ENCODE results near the gene ASB3.

ASB3 gene

DNA sequence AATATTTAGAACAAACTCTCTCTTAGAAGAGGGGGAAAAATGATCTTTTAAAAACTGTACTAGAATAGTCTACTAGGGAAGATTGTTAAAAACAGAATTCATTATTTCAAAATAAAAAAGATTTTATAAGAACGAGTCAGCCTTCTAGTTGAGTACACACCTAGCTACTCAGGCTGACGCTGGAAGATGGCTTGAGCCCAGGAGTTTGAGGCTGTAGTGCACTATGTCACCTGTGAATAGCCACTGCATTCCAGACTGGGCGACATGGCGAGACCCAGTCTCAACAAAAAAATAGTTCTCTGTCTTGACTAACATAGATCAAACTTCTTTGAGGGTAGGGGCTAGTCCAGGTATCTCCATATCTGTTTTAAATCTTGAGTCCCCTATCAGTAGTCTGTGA lies 34.0 kb upstream of the ASB3 start:
- Histone ChIP-seq H3K9ac (ENCODE audit: low read length) (no peak overlapping the region), H3K36me3 (ENCODE audit: insufficient read depth, low read length) (peaks cover 25% of the 10 kb centered on the region), H3K4me1 (ENCODE audit: insufficient read depth, low read length, severe bottlenecking) (no peaks in the 10 kb centered on the region), H3K27ac (ENCODE audit: low read depth, low read length, poor library complexity, severe bottlenecking) (no peak overlapping the region), H3K9me3 (ENCODE audit: low read length) (no peaks in the 10 kb centered on the region), H3K27me3 (ENCODE audit: insufficient read depth, low read length) (no peaks in the 10 kb centered on the region), H3K9me2 (ENCODE audit: low read depth, low read length) (no peaks in the 10 kb centered on the region), H2AFZ (ENCODE audit: low read length) (no peak overlapping the region), H4K20me1 (ENCODE audit: insufficient read depth, low read length) (no peaks in the 10 kb centered on the region), H3F3A (ENCODE audit: insufficient read depth, low read length) (no peaks in the 10 kb centered on the region), H3K4me3 (ENCODE audit: low read depth, low read length, poor library complexity, severe bottlenecking) (no peak overlapping the region), H3K79me2 (ENCODE audit: insufficient read depth, low read length) (no peaks in the 10 kb centered on the region), H3K4me2 (ENCODE audit: low read length) (no peak overlapping the region)
- TF ChIP-seq EZH2 (IDR thresholded peaks at IDR 0.05; ENCODE audit: borderline replicate concordance, low read length) = no peak
- TF ChIP-seq, protein P1, sequence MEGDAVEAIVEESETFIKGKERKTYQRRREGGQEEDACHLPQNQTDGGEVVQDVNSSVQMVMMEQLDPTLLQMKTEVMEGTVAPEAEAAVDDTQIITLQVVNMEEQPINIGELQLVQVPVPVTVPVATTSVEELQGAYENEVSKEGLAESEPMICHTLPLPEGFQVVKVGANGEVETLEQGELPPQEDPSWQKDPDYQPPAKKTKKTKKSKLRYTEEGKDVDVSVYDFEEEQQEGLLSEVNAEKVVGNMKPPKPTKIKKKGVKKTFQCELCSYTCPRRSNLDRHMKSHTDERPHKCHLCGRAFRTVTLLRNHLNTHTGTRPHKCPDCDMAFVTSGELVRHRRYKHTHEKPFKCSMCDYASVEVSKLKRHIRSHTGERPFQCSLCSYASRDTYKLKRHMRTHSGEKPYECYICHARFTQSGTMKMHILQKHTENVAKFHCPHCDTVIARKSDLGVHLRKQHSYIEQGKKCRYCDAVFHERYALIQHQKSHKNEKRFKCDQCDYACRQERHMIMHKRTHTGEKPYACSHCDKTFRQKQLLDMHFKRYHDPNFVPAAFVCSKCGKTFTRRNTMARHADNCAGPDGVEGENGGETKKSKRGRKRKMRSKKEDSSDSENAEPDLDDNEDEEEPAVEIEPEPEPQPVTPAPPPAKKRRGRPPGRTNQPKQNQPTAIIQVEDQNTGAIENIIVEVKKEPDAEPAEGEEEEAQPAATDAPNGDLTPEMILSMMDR (IDR thresholded peaks at IDR 0.05; ENCODE audit: low read length) = no peak

DNA sequence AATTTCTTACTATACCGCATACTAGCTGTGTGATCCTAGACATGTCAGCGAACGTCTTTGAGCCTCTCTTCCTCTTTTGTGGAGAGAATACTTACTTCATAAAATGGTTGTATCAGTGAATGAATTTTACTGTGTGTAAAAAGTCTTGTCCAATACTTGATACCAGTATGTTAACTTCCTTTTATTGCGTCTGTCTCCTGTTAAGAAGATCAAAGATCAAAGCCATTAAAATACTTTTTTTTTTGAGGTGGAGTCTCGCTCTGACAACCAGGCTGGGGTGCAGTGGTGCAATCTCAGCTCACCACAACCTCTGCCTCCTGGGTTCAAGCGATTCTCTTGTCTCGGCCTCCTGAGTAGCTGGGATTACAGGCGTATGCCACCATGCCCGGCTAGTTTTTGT lies 33.3 kb upstream of the ASB3 start:
- Histone ChIP-seq H3K36me3 (ENCODE audit: insufficient read depth, low read length) (peaks cover 32% of the 10 kb centered on the region), H3K4me3 (ENCODE audit: low read depth, low read length, poor library complexity, severe bottlenecking) (no peak overlapping the region), H3K79me2 (ENCODE audit: insufficient read depth, low read length) (no peaks in the 10 kb centered on the region), H4K20me1 (ENCODE audit: insufficient read depth, low read length) (no peaks in the 10 kb centered on the region), H3K27ac (ENCODE audit: low read depth, low read length, poor library complexity, severe bottlenecking) (no peak overlapping the region), H3F3A (ENCODE audit: insufficient read depth, low read length) (no peaks in the 10 kb centered on the region), H3K4me2 (ENCODE audit: low read length) (no peak overlapping the region), H3K9me2 (ENCODE audit: low read depth, low read length) (no peaks in the 10 kb centered on the region), H3K4me1 (ENCODE audit: insufficient read depth, low read length, severe bottlenecking) (no peaks in the 10 kb centered on the region), H2AFZ (ENCODE audit: low read length) (no peak overlapping the region), H3K9ac (ENCODE audit: low read length) (no peak overlapping the region), H3K9me3 (ENCODE audit: low read length) (no peaks in the 10 kb centered on the region), H3K27me3 (ENCODE audit: insufficient read depth, low read length) (no peaks in the 10 kb centered on the region)
- TF ChIP-seq EZH2 (IDR thresholded peaks at IDR 0.05; ENCODE audit: borderline replicate concordance, low read length) = no peak
- TF ChIP-seq, protein P1 (IDR thresholded peaks at IDR 0.05; ENCODE audit: low read length) = no peak

DNA sequence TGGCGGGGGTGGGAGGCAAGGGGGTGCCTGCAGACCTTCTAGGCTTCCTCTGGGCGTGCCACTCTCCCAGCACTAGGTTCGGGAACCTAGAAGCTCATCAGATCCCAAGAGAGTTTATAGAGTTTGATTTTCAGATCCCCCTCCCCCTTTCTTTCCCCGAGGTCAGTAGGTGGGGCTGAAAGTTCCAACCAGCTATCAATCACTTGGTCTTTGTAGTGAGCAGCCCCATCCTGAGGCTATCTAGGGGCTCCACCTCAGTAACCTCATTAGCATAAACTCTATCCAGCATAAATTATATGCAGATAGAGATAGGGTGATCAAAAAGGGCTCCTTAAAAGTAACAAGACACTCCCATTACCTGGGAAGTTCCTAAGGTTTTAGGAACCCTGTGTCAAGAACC lies 32.9 kb upstream of the ASB3 start:
- Histone ChIP-seq H3K36me3 (ENCODE audit: insufficient read depth, low read length) (peaks cover 36% of the 10 kb centered on the region), H3K27me3 (ENCODE audit: insufficient read depth, low read length) (no peaks in the 10 kb centered on the region), H3K4me3 (ENCODE audit: low read depth, low read length, poor library complexity, severe bottlenecking) (no peak overlapping the region), H2AFZ (ENCODE audit: low read length) (no peak overlapping the region), H3K4me2 (ENCODE audit: low read length) (no peak overlapping the region), H3K4me1 (ENCODE audit: insufficient read depth, low read length, severe bottlenecking) (no peaks in the 10 kb centered on the region), H3K9ac (ENCODE audit: low read length) (no peak overlapping the region), H3K79me2 (ENCODE audit: insufficient read depth, low read length) (no peaks in the 10 kb centered on the region), H4K20me1 (ENCODE audit: insufficient read depth, low read length) (no peaks in the 10 kb centered on the region), H3K27ac (ENCODE audit: low read depth, low read length, poor library complexity, severe bottlenecking) (no peak overlapping the region), H3K9me3 (ENCODE audit: low read length) (no peaks in the 10 kb centered on the region), H3F3A (ENCODE audit: insufficient read depth, low read length) (no peaks in the 10 kb centered on the region), H3K9me2 (ENCODE audit: low read depth, low read length) (no peaks in the 10 kb centered on the region)
- TF ChIP-seq EZH2 (IDR thresholded peaks at IDR 0.05; ENCODE audit: borderline replicate concordance, low read length) = no peak
- TF ChIP-seq, protein P1 (IDR thresholded peaks at IDR 0.05; ENCODE audit: low read length) = no peak
